CD4-positive, alpha-beta T cell (primary cell): Measurements from ENCODE around the gene OGFOD2. TPM values are rescaled to one million over a fixed set of nuclear protein-coding genes. Genes with fewer than 3 reads are reported as not detected.

Source experiments
- ATAC-seq: fragments of 200-7000 bp; cut with Tn5 transposase; one replicate; pipeline ENCODE4 v1.10.0; 2022; ENCODE audit warnings: mild to moderate bottlenecking; ENCODE audit not compliant: poor library complexity
- CTCF ChIA-PET: fragments of 350-600 bp; sonication (Branson Sonifier 250); formaldehyde crosslinking; loops from one replicate; lab custom pipeline; 2021; ENCODE audit warnings: antibody characterized with exemption, inconsistent platforms; lab: Charles Lee
- POLR2A ChIA-PET: fragments of 350-600 bp; sonication (Branson Sonifier 250); formaldehyde crosslinking; loops from one replicate; lab custom pipeline; 2021; ENCODE audit warnings: antibody characterized with exemption, inconsistent platforms; lab: Charles Lee
- DNase-seq, 14 experiments: peaks; one replicate each; pipeline ENCODE4 v3.0.0-alpha.2; 2013 to 2020; ENCODE audit warnings: mixed read lengths in 2 of 14
- H3K27ac ChIP-seq, 2 donors: one replicate each; pipeline versions ENCODE4 v1.5.1 to v1.7.0; 2013; ENCODE audit warnings: low read length in 2 of 2, low read depth in 1 of 2, mild to moderate bottlenecking in 1 of 2
- H3K27me3 ChIP-seq, 2 experiments: 1 replicate in 1 of 2; 2 replicates in 1 of 2; pipeline versions ENCODE4 v1.6.1 to v1.7.0; 2013; ENCODE audit warnings: low read length in 2 of 2, control low read depth in 1 of 2, mild to moderate bottlenecking in 1 of 2, moderate library complexity in 1 of 2; ENCODE audit not compliant: insufficient read depth in 2 of 2, control insufficient read depth in 1 of 2
- H3K36me3 ChIP-seq: one replicate; pipeline ENCODE4 v1.6.1; 2013; ENCODE audit warnings: low read length, control low read depth; ENCODE audit not compliant: insufficient read depth
- H3K4me1 ChIP-seq: one replicate; pipeline ENCODE4 v1.6.1; 2013; ENCODE audit warnings: low read length, control low read depth; ENCODE audit not compliant: insufficient read depth
- H3K4me3 ChIP-seq: one replicate; pipeline ENCODE4 v1.5.1; 2013; ENCODE audit warnings: mild to moderate bottlenecking, low read length, moderate library complexity
- H3K9me3 ChIP-seq, 2 experiments: 1 replicate in 1 of 2; 2 replicates in 1 of 2; pipeline versions ENCODE4 v1.6.1 to v1.7.0; 2013; ENCODE audit warnings: low read length in 2 of 2, mild to moderate bottlenecking in 2 of 2, control low read depth in 1 of 2, moderate library complexity in 1 of 2; ENCODE audit not compliant: control insufficient read depth in 1 of 2, insufficient read depth in 1 of 2
- H3K27ac Mint-ChIP-seq: one replicate; pipeline ENCODE4 v1.8.0; 2020; ENCODE audit warnings: mixed read lengths
- H3K27me3 Mint-ChIP-seq: one replicate; pipeline ENCODE4 v1.8.0; 2021; ENCODE audit warnings: mixed read lengths
- H3K36me3 Mint-ChIP-seq: one replicate; pipeline ENCODE4 v1.8.0; 2021; ENCODE audit warnings: low read depth, mixed read lengths
- H3K4me1 Mint-ChIP-seq: one replicate; pipeline ENCODE4 v1.8.0; 2021; ENCODE audit warnings: low read depth, mixed read lengths
- H3K4me3 Mint-ChIP-seq: one replicate; pipeline ENCODE4 v1.8.0; 2020; ENCODE audit warnings: mild to moderate bottlenecking, mixed read lengths
- H3K9me3 Mint-ChIP-seq: one replicate; pipeline ENCODE4 v1.8.0; 2020; ENCODE audit warnings: mixed read lengths
- intact Hi-C, 2 experiments: fragments of 100-400 bp; cut with DNase I in 1 of 2; cut with micrococcal nuclease in 1 of 2; formaldehyde crosslinking; loops; one replicate each; pipeline versions ENCODE4 v1.15.1 to v1.9.0; 2023 to 2025; cut with DNase I, micrococcal nuclease
- total RNA-seq, 174 experiments: library from RNA in 2 of 174; stranded (reverse) in 2 of 174; gene quantifications; one replicate each; pipeline ENCODE4 v1.2.3 and lab custom pipeline; 2021 to 2026
- TF ChIP-seq, protein P1 (sequence below): fragments of 200-600 bp; IDR thresholded peaks from one replicate; pipeline ENCODE4 v1.8.0; 2022; ENCODE audit warnings: antibody characterized with exemption, mild to moderate bottlenecking

OGFOD2 gene
- total RNA-seq, 2 experiments from 2014 or later, result 12.0 to 14.9 TPM

DNA sequence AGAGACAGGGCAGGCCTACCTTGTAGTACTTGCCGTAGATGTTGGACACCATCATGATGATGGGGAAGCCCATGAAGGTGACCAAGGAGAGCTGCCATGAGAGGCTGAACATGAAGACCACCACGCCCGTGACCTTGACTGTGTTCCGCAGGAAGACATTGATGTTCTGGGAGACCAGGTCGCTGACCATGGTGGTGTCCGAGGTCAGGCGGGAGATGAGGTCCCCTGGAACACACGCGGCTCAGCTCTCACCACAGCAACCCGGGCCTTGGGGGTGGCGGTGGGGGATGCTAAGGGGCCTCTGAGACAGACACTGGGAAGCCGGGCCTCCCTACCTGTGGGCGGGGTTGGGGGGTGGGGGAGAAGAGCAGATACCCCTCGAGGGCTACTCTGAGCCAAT is 26.4 kb upstream of the OGFOD2 start:
- H3K36me3 Mint-ChIP-seq, result peaks cover 9% of the 10 kb centered on the region
- no peaks in the 10 kb centered on the region for H3K27me3 ChIP-seq
- no peaks in the 10 kb centered on the region for H3K9me3 Mint-ChIP-seq
- intact Hi-C loops, result no loop called here
- no peaks in the 10 kb centered on the region for H3K9me3 ChIP-seq
- CTCF ChIA-PET, result interaction anchor here (2.1 kb wide), 1 partner anchor 67 kb away, joined by 5 read pairs; no protein-coding TSS in a partner anchor
- DNase-seq, result no peak
- no peak for ATAC-seq
- TF ChIP-seq, protein P1, sequence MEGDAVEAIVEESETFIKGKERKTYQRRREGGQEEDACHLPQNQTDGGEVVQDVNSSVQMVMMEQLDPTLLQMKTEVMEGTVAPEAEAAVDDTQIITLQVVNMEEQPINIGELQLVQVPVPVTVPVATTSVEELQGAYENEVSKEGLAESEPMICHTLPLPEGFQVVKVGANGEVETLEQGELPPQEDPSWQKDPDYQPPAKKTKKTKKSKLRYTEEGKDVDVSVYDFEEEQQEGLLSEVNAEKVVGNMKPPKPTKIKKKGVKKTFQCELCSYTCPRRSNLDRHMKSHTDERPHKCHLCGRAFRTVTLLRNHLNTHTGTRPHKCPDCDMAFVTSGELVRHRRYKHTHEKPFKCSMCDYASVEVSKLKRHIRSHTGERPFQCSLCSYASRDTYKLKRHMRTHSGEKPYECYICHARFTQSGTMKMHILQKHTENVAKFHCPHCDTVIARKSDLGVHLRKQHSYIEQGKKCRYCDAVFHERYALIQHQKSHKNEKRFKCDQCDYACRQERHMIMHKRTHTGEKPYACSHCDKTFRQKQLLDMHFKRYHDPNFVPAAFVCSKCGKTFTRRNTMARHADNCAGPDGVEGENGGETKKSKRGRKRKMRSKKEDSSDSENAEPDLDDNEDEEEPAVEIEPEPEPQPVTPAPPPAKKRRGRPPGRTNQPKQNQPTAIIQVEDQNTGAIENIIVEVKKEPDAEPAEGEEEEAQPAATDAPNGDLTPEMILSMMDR, result no peak
- no peaks in the 10 kb centered on the region for H3K36me3 ChIP-seq
- no peak overlapping the region for H3K4me3 Mint-ChIP-seq
- no peaks in the 10 kb centered on the region for H3K27me3 Mint-ChIP-seq
- H3K4me1 Mint-ChIP-seq, result peaks cover 6% of the 10 kb centered on the region
- H3K27ac Mint-ChIP-seq, result no peak overlapping the region
- no peak overlapping the region for H3K4me3 ChIP-seq
- H3K4me1 ChIP-seq, result peaks cover 16% of the 10 kb centered on the region
- H3K27ac ChIP-seq, result no peak overlapping the region
- POLR2A ChIA-PET, result no interaction called here

DNA sequence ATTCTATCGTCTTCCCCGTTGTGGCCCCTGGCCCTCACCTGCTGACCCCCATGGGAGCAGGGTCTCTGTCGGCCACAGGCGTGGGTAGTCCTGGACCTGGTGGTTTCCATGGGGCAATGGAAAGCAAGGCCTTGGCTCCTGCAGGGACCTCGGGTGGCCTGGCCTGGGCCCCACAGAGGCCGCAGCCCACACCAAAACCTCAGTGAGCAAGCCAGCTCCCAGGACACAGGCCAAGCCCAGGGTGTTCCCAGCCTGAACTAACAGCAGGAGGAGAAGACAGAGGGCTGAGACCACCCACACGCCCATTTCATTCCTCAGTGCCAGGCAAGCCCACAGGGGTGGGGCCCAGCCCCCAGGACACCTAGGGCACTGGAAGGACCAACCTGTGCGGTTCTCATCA is 25.6 kb upstream of the OGFOD2 start:
- CTCF ChIA-PET, result interaction anchor here (2.1 kb wide), 1 partner anchor 68 kb away, joined by 5 read pairs; no protein-coding TSS in a partner anchor
- Histone ChIP-seq H3K36me3 (no peaks in the 10 kb centered on the region), H3K27me3 (no peaks in the 10 kb centered on the region), H3K27ac (no peak overlapping the region), H3K4me1 (peaks cover 16% of the 10 kb centered on the region), H3K9me3 (no peaks in the 10 kb centered on the region), H3K4me3 (no peak overlapping the region)
- TF ChIP-seq, protein P1, result no peak
- no peak overlapping the region for H3K4me3 Mint-ChIP-seq
- no peaks in the 10 kb centered on the region for H3K27me3 Mint-ChIP-seq
- POLR2A ChIA-PET, result interaction anchor here (1.2 kb wide), 1 partner anchor 89 kb away, joined by 3 read pairs; no protein-coding TSS in a partner anchor
- no peak overlapping the region for H3K27ac Mint-ChIP-seq
- peaks cover 9% of the 10 kb centered on the region for H3K36me3 Mint-ChIP-seq
- DNase-seq, result no peak
- no peak for ATAC-seq
- no peaks in the 10 kb centered on the region for H3K9me3 Mint-ChIP-seq
- intact Hi-C loops, result no loop called here
- peaks cover 6% of the 10 kb centered on the region for H3K4me1 Mint-ChIP-seq

DNA sequence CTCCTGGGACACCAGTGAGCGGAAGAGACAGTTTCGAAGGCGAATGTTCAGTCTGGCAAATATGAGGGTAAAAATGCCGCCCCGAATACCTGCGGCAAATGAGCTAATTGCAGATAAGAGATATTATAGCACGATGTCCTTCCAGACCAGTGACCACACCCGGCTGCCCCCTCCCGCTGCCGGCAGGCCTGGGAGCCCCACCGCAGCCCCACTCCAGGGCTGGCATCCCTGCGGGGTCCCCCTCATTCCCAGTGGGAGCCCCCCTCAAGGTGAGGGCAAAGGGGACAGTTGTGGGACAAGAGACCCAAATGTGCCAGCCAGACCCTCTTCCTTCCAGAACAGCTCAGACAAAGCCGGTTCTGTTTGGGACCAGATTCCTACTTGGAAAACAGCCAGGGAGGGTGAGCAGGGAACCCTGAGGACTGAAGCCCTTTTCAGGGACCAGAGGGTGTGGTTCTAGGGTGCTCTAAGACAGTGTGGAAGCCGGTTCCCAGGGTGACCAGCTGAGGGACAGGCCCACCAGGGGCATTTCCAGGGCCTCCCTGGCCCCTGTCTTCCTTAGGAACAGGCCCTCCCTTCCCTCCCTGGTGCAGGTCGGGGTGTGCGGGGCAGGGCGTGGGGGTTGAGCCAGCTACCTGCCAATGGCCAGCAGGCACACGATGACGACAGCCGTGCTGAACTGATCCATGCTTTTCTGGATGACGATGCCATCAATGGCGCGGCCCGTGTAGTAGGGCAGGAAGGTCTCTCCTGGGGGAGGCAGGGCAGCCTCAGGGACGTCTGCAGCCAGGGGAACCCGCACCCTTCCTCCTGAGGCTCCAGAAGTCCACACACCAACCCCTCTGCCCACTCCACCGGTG is 25.0 kb upstream of the OGFOD2 start:
- peaks cover 6% of the 10 kb centered on the region for H3K4me1 Mint-ChIP-seq
- no peaks in the 10 kb centered on the region for H3K27me3 ChIP-seq
- TF ChIP-seq, protein P1, result no peak
- no peaks in the 10 kb centered on the region for H3K9me3 Mint-ChIP-seq
- peaks cover 9% of the 10 kb centered on the region for H3K36me3 Mint-ChIP-seq
- H3K27me3 Mint-ChIP-seq, result no peaks in the 10 kb centered on the region
- H3K4me3 ChIP-seq, result no peak overlapping the region
- H3K27ac Mint-ChIP-seq, result no peak overlapping the region
- DNase-seq (no peak), ATAC-seq (no peak)
- H3K4me3 Mint-ChIP-seq, result no peak overlapping the region
- no peak overlapping the region for H3K27ac ChIP-seq
- CTCF ChIA-PET, result no interaction called here
- POLR2A ChIA-PET, result interaction anchor here (0.7 to 1.2 kb wide), 2 partner anchors 90 to 154 kb away, joined by 3 read pairs; no protein-coding TSS in a partner anchor
- intact Hi-C loops, result loop anchor here in 1 of 2 experiments (10.0 kb wide), 1 partner anchor 315 kb away; no protein-coding TSS in a partner anchor
- H3K36me3 ChIP-seq, result no peaks in the 10 kb centered on the region
- peaks cover 16% of the 10 kb centered on the region for H3K4me1 ChIP-seq
- no peaks in the 10 kb centered on the region for H3K9me3 ChIP-seq
